HCT116 (cell line): ENCODE measurements around the gene ZFP3. TPM values are rescaled to one million over a fixed set of nuclear protein-coding genes. Genes with fewer than 3 reads are reported as not detected.

Experiments used
- ATAC-seq: fragments of 200-7000 bp; cut with Tn5 transposase; 2 replicates; pipeline ENCODE4 v1.9.1; 2020; ENCODE audit warnings: mild to moderate bottlenecking, moderate library complexity
- BruUV-seq: library from RNA; stranded (reverse); fragments of 400-500 nt; replicated peaks from 2 replicates; lab custom pipeline; 2021; lab: Mats Ljungman, UMichigan
- CTCF ChIA-PET: fragments of 300-600 bp; sonication (Branson Sonifier 250); formaldehyde crosslinking; loops from one replicate; lab custom pipeline; 2021; ENCODE audit warnings: antibody characterized with exemption; lab: Charles Lee
- POLR2A ChIA-PET: fragments of 300-600, 350-600 bp; sonication (Branson Sonifier 250); formaldehyde crosslinking; loops from one replicate; lab custom pipeline; 2021; ENCODE audit warnings: antibody characterized with exemption; lab: Charles Lee
- RAD21 ChIA-PET, 2 experiments: fragments of 300-600 bp; sonication (Branson Sonifier 250); formaldehyde crosslinking; loops; one replicate each; lab custom pipeline; 2023; ENCODE audit warnings: low total read pairs in 2 of 2; ENCODE audit not compliant: uncharacterized antibody in 2 of 2, unreplicated experiment in 2 of 2, low non-redundant PET in 1 of 2; lab: Charles Lee
- DNase-seq: peaks from one replicate; pipeline ENCODE4 v3.0.0-alpha.2; 2010; ENCODE audit warnings: low read depth, low spot score
- H2AFZ ChIP-seq: fragments of 200-600 bp; shearing (Covaris generic), sonication (generic); 2 replicates; pipeline ENCODE4 v1.6.1; 2017; ENCODE audit warnings: low read depth, mixed run types, mixed read lengths, antibody characterized with exemption, low read length; ENCODE audit not compliant: poor library complexity, severe bottlenecking
- H3K27ac ChIP-seq: 2 replicates; pipeline ENCODE4 v1.5.1; 2012; ENCODE audit warnings: low read depth, low read length
- H3K27me3 ChIP-seq: fragments of 200-600 bp; sonication (generic); 2 replicates; pipeline ENCODE4 v1.6.1; 2016; ENCODE audit warnings: mixed run types, low read length, mixed read lengths; ENCODE audit not compliant: insufficient read depth
- H3K36me3 ChIP-seq, 2 experiments: fragments of 200-500 bp in 1 of 2; fragments of 200-600 bp in 1 of 2; sonication (Bioruptor generic) in 1 of 2; sonication (generic) in 1 of 2; 2 replicates each; pipeline versions ENCODE4 v1.5.1 to v1.6.1; 2014 to 2016; ENCODE audit warnings: low read length in 2 of 2, inconsistent platforms in 1 of 2, mixed read lengths in 1 of 2, mixed run types in 1 of 2; ENCODE audit not compliant: insufficient read depth in 2 of 2, control insufficient read depth in 1 of 2
- H3K4me1 ChIP-seq, 2 experiments: fragments of 200-600 bp in 1 of 2; sonication (generic) in 1 of 2; 2 replicates each; pipeline versions ENCODE4 v1.5.1 to v1.6.1; 2012 to 2017; ENCODE audit warnings: low read length in 2 of 2, inconsistent platforms in 1 of 2, mild to moderate bottlenecking in 1 of 2, mixed read lengths in 1 of 2, mixed run types in 1 of 2, moderate library complexity in 1 of 2; ENCODE audit not compliant: insufficient read depth in 2 of 2, control insufficient read depth in 1 of 2
- H3K4me2 ChIP-seq: fragments of 200-600 bp; sonication (generic); 2 replicates; pipeline ENCODE4 v1.6.1; 2017; ENCODE audit warnings: mixed run types, low read length, mixed read lengths
- H3K4me3 ChIP-seq, 2 experiments: fragments of 200-600 bp in 1 of 2; sonication (generic) in 1 of 2; replicated peaks in 1 of 2; 2 replicates each; pipeline ENCODE4 v1.5.1; 2011 to 2016; ENCODE audit warnings: low read length in 2 of 2, control low read depth in 1 of 2, low read depth in 1 of 2, mild to moderate bottlenecking in 1 of 2, mixed read lengths in 1 of 2, mixed run types in 1 of 2
- H3K79me2 ChIP-seq: fragments of 200-600 bp; sonication (generic); 2 replicates; pipeline ENCODE4 v1.6.1; 2017; ENCODE audit warnings: mild to moderate bottlenecking, mixed run types, low read length, moderate library complexity, mixed read lengths; ENCODE audit not compliant: insufficient read depth
- H3K9ac ChIP-seq: fragments of 200-600 bp; sonication (generic); 2 replicates; pipeline ENCODE4 v1.6.1; 2016; ENCODE audit warnings: low read length, mixed read lengths
- H3K9me2 ChIP-seq: fragments of 200-600 bp; sonication (generic), shearing (Covaris generic); 2 replicates; pipeline ENCODE4 v1.6.1; 2017; ENCODE audit warnings: mixed run types, mild to moderate bottlenecking, moderate library complexity; ENCODE audit not compliant: insufficient read depth
- H3K9me3 ChIP-seq, 2 experiments: fragments of 200-500 bp in 1 of 2; fragments of 200-600 bp in 1 of 2; sonication (Bioruptor generic) in 1 of 2; sonication (generic) in 1 of 2; 2 replicates each; pipeline ENCODE4 v1.6.1; 2014 to 2017; ENCODE audit warnings: low read length in 2 of 2, mixed read lengths in 2 of 2, inconsistent platforms in 1 of 2, low read depth in 1 of 2, mild to moderate bottlenecking in 1 of 2, mixed run types in 1 of 2, moderate library complexity in 1 of 2; ENCODE audit not compliant: control insufficient read depth in 1 of 2, insufficient read depth in 1 of 2
- H4K20me1 ChIP-seq: fragments of 200-600 bp; sonication (generic), shearing (Covaris generic); 2 replicates; pipeline ENCODE4 v1.6.1; 2017; ENCODE audit warnings: mixed run types, mild to moderate bottlenecking, moderate library complexity; ENCODE audit not compliant: insufficient read depth
- ATF3 ChIP-seq: IDR thresholded peaks from 2 replicates; pipeline ENCODE4 v1.6.1; 2012
- CEBPB ChIP-seq: IDR thresholded peaks from 2 replicates; pipeline ENCODE4 v1.6.1; 2012; ENCODE audit warnings: low read depth
- CTCF ChIP-seq, 3 experiments: fragments of 200-600 bp in 1 of 3; sonication (generic) in 1 of 3; IDR thresholded peaks in 2 of 3; conservative IDR thresholded peaks in 1 of 3; 2 replicates each; pipeline ENCODE4 v1.5.1; 2012 to 2017; ENCODE audit warnings: low read depth in 2 of 3, low read length in 2 of 3, antibody characterized with exemption in 1 of 3, borderline replicate concordance in 1 of 3, control low read depth in 1 of 3, mild to moderate bottlenecking in 1 of 3, mixed read lengths in 1 of 3, mixed run types in 1 of 3, moderate library complexity in 1 of 3; ENCODE audit not compliant: insufficient read depth in 1 of 3
- EGR1 ChIP-seq: IDR thresholded peaks from 2 replicates; pipeline ENCODE4 v1.6.1; 2012; ENCODE audit warnings: low read depth
- ELF1 ChIP-seq: IDR thresholded peaks from 2 replicates; pipeline ENCODE4 v1.6.1; 2012; ENCODE audit warnings: low read depth, borderline replicate concordance
- EZH2 ChIP-seq: fragments of 200-600 bp; sonication (generic); IDR thresholded peaks from 2 replicates; pipeline ENCODE4 v1.6.1; 2017; ENCODE audit warnings: antibody characterized with exemption, mixed run types
- EZH2phosphoT487 ChIP-seq: fragments of 200-600 bp; IDR thresholded peaks from 2 replicates; pipeline ENCODE4 v1.6.1; 2018; ENCODE audit warnings: antibody characterized with exemption, borderline replicate concordance
- FOSL1 ChIP-seq: IDR thresholded peaks from 2 replicates; pipeline ENCODE4 v1.6.1; 2012; ENCODE audit warnings: low read depth
- MAX ChIP-seq: IDR thresholded peaks from 2 replicates; pipeline ENCODE4 v1.6.1; 2012
- POLR2A ChIP-seq: IDR thresholded peaks from 2 replicates; pipeline ENCODE4 v1.7.0; 2011; ENCODE audit warnings: borderline replicate concordance; ENCODE audit not compliant: insufficient read depth, insufficient read length; ENCODE audit errors: extremely low read depth
- POLR2AphosphoS5 ChIP-seq: IDR thresholded peaks from 2 replicates; pipeline ENCODE4 v1.6.1; 2011; ENCODE audit warnings: mild to moderate bottlenecking, low read depth, low read length, moderate library complexity
- RAD21 ChIP-seq: IDR thresholded peaks from 2 replicates; pipeline ENCODE4 v1.6.1; 2012; ENCODE audit warnings: low read depth, mild to moderate bottlenecking
- REST ChIP-seq: IDR thresholded peaks from 2 replicates; pipeline ENCODE4 v1.6.1; 2012; ENCODE audit warnings: low read depth
- SIN3A ChIP-seq: IDR thresholded peaks from 2 replicates; pipeline ENCODE4 v1.6.1; 2012; ENCODE audit warnings: low read depth
- SP1 ChIP-seq: IDR thresholded peaks from 2 replicates; pipeline ENCODE4 v1.6.1; 2012; ENCODE audit warnings: low read depth
- SRF ChIP-seq: IDR thresholded peaks from 2 replicates; pipeline ENCODE4 v1.6.1; 2012; ENCODE audit warnings: low read depth
- YY1 ChIP-seq: IDR thresholded peaks from 2 replicates; pipeline ENCODE4 v1.6.1; 2011; ENCODE audit warnings: low read length, low read depth, moderate library complexity, mild to moderate bottlenecking; ENCODE audit not compliant: insufficient replicate concordance; ENCODE audit errors: extremely low read depth
- ZBTB33 ChIP-seq: IDR thresholded peaks from 2 replicates; pipeline ENCODE4 v1.6.1; 2011; ENCODE audit warnings: mild to moderate bottlenecking, low read length, moderate library complexity; ENCODE audit not compliant: insufficient replicate concordance; ENCODE audit errors: extremely low read depth
- ZFX ChIP-seq: fragments of 450-650 bp; IDR thresholded peaks from 2 replicates; pipeline ENCODE4 v1.6.1; 2017
- intact Hi-C: fragments of 100-400 bp; cut with micrococcal nuclease; formaldehyde crosslinking; loops from 2 replicates; pipeline ENCODE4 v1.10.0; 2022
- total RNA-seq: library from RNA; stranded (reverse); gene quantifications from one replicate; pipeline ENCODE4 v1.2.1, GENCODE V29; 2021; ENCODE audit not compliant: unreplicated experiment

Gene ZFP3
- total RNA-seq, 1 experiment from 2014 or later = 0.05 TPM

GRCh38 chr17:5111402-5112204 is 33.3 kb downstream of the ZFP3 start, which contains the start of gene ZNF232:
ZNF232 (minus strand) TSS chr17:5111878; CDS start chr17:5111822, 56 bp downstream.
- ChIA-PET RAD21 (no interaction called here), POLR2A (no interaction called here), CTCF (no interaction called here)
- Histone ChIP-seq H3K9me2 (no peaks in the 10 kb centered on the region), H3K79me2 (peaks cover 19% of the 10 kb centered on the region), H3K9me3 (0 out of 4 replicates have a peak, but pooled peaks cover 0 to 10% of the 10 kb centered on the region in 2 experiments), H3K27me3 (no peaks in the 10 kb centered on the region), H2AFZ (peak within 1 kb of the TSS; percentile 10), H3K4me3 (peak within 1 kb of the TSS; percentile 66 to 72), H3K36me3 (peaks cover 9 to 30% of the 10 kb centered on the region in 2 experiments), H3K4me2 (peak within 1 kb of the TSS; percentile 89), H3K9ac (peak within 1 kb of the TSS; percentile 72), H3K27ac (peak within 1 kb of the TSS; percentile 66), H4K20me1 (no peaks in the 10 kb centered on the region), H3K4me1 (peaks cover 0 to 15% of the 10 kb centered on the region in 2 experiments; a peak in 2 of 4 replicates)
- intact Hi-C loops = loop anchor here (10.0 kb wide), 1 partner anchor 83 kb away; the partner anchor contains the start of gene ZNF594
- DNase-seq = peak; percentile 91
- ATAC-seq = peak; percentile 91
- no TSS peak for BruUV-seq
- TF ChIP-seq EZH2 (no peak), ATF3 (no peak), ELF1 (peak; percentile 53; the same call in 1 of the 2 replicates), EGR1 (peak; percentile 98), ZFX (peak; percentile 52; the same call in 1 of the 2 replicates), POLR2AphosphoS5 (peak; percentile 84), FOSL1 (no peak), SRF (no peak), CEBPB (no peak), RAD21 (no peak), EZH2phosphoT487 (no peak), ZBTB33 (no peak), CTCF (IDR thresholded peaks at IDR 0.05 in 2 of 3, conservative IDR thresholded peaks at IDR 0.05 in 1 of 3; ENCODE audit: borderline replicate concordance in 1 of 3, insufficient read depth in 1 of 3, low read depth in 2 of 3, low read length in 2 of 3) (no peak), SIN3A (no peak), YY1 (no peak), POLR2A (peak; percentile 35), SP1 (0 out of 2 replicates have a peak, but pooled peaks have one; percentile 31), MAX (peak; percentile 90), REST (no peak)
